SK-N-SH (cell line): ENCODE results near the gene TICAM2.

Experiments
- CTCF ChIP-seq: fragments of 200-600 bp; sonication (generic); IDR thresholded peaks from 2 replicates; pipeline ENCODE4 v1.6.1; 2017; ENCODE audit warnings: antibody characterized with exemption, mild to moderate bottlenecking, moderate library complexity
- EP300 ChIP-seq, 2 experiments: IDR thresholded peaks; 2 replicates each; pipeline versions ENCODE4 v1.4.0 to v1.6.1; 2012; ENCODE audit warnings: borderline replicate concordance in 1 of 2, low read depth in 1 of 2, low read length in 1 of 2
- GABPA ChIP-seq: IDR thresholded peaks from 2 replicates; pipeline ENCODE4 v1.4.0; 2012; ENCODE audit warnings: low read depth, mild to moderate bottlenecking
- NRF1 ChIP-seq: IDR thresholded peaks from 2 replicates; pipeline ENCODE4 v1.6.1; 2012; ENCODE audit warnings: low read depth, mild to moderate bottlenecking, low read length
- RAD21 ChIP-seq: IDR thresholded peaks from 2 replicates; pipeline ENCODE4 v1.6.1; 2012; ENCODE audit warnings: mild to moderate bottlenecking, low read length
- YY1 ChIP-seq: IDR thresholded peaks from 2 replicates; pipeline ENCODE4 v1.4.0; 2012; ENCODE audit warnings: low read depth, mild to moderate bottlenecking
- TF ChIP-seq, protein P1 (sequence below): fragments of 150-350 bp; IDR thresholded peaks from 2 replicates; pipeline ENCODE4 v1.6.1; 2017; ENCODE audit warnings: antibody characterized with exemption, low read length, low read depth, borderline replicate concordance

GRCh38 chr5:115637507-115637906 lies 35.2 kb upstream of the TICAM2 start:
- TF ChIP-seq YY1: no peak
- TF ChIP-seq CTCF: no peak
- TF ChIP-seq NRF1: no peak
- TF ChIP-seq RAD21: no peak
- TF ChIP-seq EP300 (IDR thresholded peaks at IDR 0.05; ENCODE audit: borderline replicate concordance in 1 of 2, low read depth in 1 of 2, low read length in 1 of 2): no peak
- TF ChIP-seq GABPA: no peak
- TF ChIP-seq, protein P1, sequence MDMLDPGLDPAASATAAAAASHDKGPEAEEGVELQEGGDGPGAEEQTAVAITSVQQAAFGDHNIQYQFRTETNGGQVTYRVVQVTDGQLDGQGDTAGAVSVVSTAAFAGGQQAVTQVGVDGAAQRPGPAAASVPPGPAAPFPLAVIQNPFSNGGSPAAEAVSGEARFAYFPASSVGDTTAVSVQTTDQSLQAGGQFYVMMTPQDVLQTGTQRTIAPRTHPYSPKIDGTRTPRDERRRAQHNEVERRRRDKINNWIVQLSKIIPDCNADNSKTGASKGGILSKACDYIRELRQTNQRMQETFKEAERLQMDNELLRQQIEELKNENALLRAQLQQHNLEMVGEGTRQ: no peak
